ENCODE measurements around the gene IKZF5.

Gene IKZF5

GRCh38 chr10:122995936-122996335, 12.7 kb downstream of the IKZF5 start:
- no peak for TF ChIP-seq CTCF (IDR thresholded peaks at IDR 0.05; ENCODE audit: low read depth, low read length, missing control alignments)
- no peak for DNase-seq (ENCODE audit: low read depth)
- no peak overlapping the region for H3K4me3 ChIP-seq (ENCODE audit: low read depth, low read length)

- DNase-seq (ENCODE audit: low read depth) = no peak
- no peak overlapping the region for H3K4me3 ChIP-seq (ENCODE audit: low read depth, low read length)
- no peak for TF ChIP-seq CTCF (IDR thresholded peaks at IDR 0.05; ENCODE audit: low read depth, low read length, missing control alignments)
These were observed 14.7 kb downstream of the IKZF5 start for GRCh38 chr10:122993797-122994336.

- no peak for DNase-seq (ENCODE audit: low read depth)
- no peak for TF ChIP-seq CTCF (IDR thresholded peaks at IDR 0.05; ENCODE audit: low read depth, low read length, missing control alignments)
- H3K4me3 ChIP-seq (ENCODE audit: low read depth, low read length) = no peak overlapping the region
These were observed 16.5 kb downstream of the IKZF5 start for GRCh38 chr10:122992031-122992585.

GRCh38 chr10:122990278-122990677, 18.3 kb downstream of the IKZF5 start:
- DNase-seq (ENCODE audit: low read depth) = no peak

GRCh38 chr10:122988501-122988900, 20.1 kb downstream of the IKZF5 start:
- no peak for DNase-seq (ENCODE audit: low read depth)
- TF ChIP-seq CTCF (IDR thresholded peaks at IDR 0.05; ENCODE audit: low read depth, low read length, missing control alignments) = no peak
- no peak overlapping the region for H3K4me3 ChIP-seq (ENCODE audit: low read depth, low read length)

More at GRCh38 chr10:122990278-122990677, 18.3 kb downstream of the IKZF5 start:
- H3K4me3 ChIP-seq (ENCODE audit: low read depth, low read length) = no peak overlapping the region
- TF ChIP-seq CTCF (IDR thresholded peaks at IDR 0.05; ENCODE audit: low read depth, low read length, missing control alignments) = no peak

- no peak for DNase-seq (ENCODE audit: low read depth)
- TF ChIP-seq CTCF (IDR thresholded peaks at IDR 0.05; ENCODE audit: low read depth, low read length, missing control alignments) = no peak
- H3K4me3 ChIP-seq (ENCODE audit: low read depth, low read length) = no peak overlapping the region
These were observed 22.3 kb downstream of the IKZF5 start for GRCh38 chr10:122986335-122986734.

- H3K4me3 ChIP-seq (ENCODE audit: low read depth, low read length) = no peak overlapping the region
- no peak for DNase-seq (ENCODE audit: low read depth)
- no peak for TF ChIP-seq CTCF (IDR thresholded peaks at IDR 0.05; ENCODE audit: low read depth, low read length, missing control alignments)
These were observed 23.9 kb downstream of the IKZF5 start for GRCh38 chr10:122984708-122985107.
